WI38 (cell line): ENCODE measurements around the gene AKAP7.

Experiments
- H3K4me3 ChIP-seq: 2 replicates; pipeline ENCODE4 v1.5.1; 2011; ENCODE audit warnings: low read depth, mild to moderate bottlenecking, control low read depth, low read length
- TF ChIP-seq, protein P1 (sequence below): IDR thresholded peaks from 2 replicates; pipeline ENCODE4 v1.5.1; 2012; ENCODE audit warnings: low read depth, mild to moderate bottlenecking, control low read depth, low read length

AKAP7 gene

DNA sequence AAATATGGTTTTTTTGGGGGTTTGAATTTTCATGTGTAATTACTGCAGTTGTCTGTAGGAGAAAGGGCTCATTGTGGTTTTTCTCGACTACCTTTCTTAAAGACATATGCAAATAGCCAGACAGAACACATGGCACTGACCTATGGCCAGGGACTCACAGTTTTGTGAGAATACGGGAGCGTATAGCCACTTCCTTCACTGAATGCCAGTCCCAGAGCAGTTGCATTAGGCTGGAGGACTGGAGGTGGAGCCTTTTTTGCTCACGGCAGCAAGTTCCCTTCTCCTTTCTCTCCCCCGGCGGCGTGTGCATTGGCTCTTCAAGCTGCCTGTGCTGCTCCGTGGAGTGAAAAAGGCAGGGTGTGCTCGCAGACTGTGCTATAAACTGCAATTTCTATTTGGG lies 114.9 kb downstream of the AKAP7 start:
- TF ChIP-seq, protein P1, sequence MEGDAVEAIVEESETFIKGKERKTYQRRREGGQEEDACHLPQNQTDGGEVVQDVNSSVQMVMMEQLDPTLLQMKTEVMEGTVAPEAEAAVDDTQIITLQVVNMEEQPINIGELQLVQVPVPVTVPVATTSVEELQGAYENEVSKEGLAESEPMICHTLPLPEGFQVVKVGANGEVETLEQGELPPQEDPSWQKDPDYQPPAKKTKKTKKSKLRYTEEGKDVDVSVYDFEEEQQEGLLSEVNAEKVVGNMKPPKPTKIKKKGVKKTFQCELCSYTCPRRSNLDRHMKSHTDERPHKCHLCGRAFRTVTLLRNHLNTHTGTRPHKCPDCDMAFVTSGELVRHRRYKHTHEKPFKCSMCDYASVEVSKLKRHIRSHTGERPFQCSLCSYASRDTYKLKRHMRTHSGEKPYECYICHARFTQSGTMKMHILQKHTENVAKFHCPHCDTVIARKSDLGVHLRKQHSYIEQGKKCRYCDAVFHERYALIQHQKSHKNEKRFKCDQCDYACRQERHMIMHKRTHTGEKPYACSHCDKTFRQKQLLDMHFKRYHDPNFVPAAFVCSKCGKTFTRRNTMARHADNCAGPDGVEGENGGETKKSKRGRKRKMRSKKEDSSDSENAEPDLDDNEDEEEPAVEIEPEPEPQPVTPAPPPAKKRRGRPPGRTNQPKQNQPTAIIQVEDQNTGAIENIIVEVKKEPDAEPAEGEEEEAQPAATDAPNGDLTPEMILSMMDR = no peak
- H3K4me3 ChIP-seq = peak overlapping the region; percentile 39

DNA sequence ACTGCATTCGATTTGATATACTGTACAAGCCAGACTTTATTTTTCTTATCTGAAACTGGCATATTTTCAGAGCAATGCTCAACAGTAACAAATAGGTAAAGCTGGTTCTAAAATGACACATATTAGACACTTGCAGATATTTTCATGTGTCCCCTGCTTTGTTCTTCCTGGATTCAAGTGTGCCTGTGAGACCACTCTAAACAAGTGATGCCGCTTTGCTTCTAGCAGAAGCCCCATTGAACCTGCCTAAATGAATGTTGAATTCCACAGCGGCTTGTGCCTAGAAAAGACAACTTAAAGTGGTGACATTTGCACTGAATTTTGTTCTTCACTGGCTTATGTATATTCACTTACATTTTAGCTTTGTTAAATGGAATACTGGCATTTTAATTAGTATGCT lies 115.7 kb downstream of the AKAP7 start:
- TF ChIP-seq, protein P1 = no peak
- H3K4me3 ChIP-seq = no peak overlapping the region

GRCh38 chr6:131251590-131252199 lies 116.4 kb downstream of the AKAP7 start:
- H3K4me3 ChIP-seq = no peak overlapping the region
- TF ChIP-seq, protein P1 = no peak

DNA sequence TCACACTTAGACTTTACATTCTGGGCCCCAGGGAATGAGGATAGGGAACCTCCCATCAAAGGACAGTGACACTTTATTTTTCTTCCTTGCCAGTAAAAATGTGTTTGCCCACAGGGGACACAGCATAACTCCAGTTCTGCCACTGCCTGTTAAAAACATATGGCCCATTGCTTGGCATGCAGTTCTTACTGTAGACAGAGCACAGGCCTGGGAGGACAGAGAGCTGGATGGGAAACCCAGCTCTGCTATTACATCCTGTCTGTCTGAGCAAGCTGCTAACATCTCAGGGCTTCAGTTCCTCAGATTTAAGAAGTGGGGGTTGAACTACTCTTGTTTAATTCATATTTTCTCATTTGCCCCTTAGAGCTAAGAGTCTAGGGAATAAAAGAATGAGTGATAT lies 120.2 kb downstream of the AKAP7 start:
- TF ChIP-seq, protein P1 = no peak

DNA sequence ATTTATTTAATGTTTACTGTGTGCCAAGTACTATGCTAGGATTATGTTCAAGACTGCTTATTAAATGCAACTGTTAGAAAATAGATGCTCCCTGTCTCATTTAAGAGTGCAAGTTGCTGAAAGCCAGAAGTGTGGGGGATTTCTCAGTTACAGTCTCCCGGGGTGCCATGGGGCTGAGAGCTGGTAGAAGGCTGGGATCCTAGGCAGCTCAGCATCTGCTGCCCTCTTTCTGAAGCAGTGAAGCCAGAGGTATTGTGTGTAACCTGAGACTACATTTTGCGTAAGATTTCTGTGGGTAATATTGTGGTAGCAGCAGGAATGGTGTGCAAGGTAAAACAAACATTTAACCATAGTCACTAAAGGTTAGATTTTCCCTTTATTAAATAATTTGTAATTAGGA lies 120.6 kb downstream of the AKAP7 start:
- no peak overlapping the region for H3K4me3 ChIP-seq

More for the DNA sequence above, 120.2 kb downstream of the AKAP7 start:
- no peak overlapping the region for H3K4me3 ChIP-seq

DNA sequence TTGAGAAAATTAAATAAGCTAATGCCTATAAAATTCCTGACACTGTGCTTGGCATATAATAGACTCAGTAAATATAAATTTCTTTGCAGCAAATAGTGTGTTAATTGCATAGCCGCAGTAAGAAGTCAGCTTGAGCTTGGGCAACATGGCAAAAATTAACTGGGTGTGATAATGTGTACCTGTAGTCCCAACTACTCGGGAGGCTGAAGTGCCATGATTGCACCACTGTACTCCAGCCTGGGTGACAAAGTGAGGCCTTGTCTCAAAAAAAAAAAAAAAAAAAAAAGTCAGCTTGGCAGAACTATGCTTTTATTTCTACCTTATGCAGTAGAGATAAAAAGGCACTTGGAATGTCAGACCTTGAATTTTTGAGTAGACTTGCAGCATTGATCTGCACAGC lies 121.8 kb downstream of the AKAP7 start:
- no peak overlapping the region for H3K4me3 ChIP-seq
- TF ChIP-seq, protein P1 = no peak

More for the DNA sequence above, 120.6 kb downstream of the AKAP7 start:
- TF ChIP-seq, protein P1 = no peak

DNA sequence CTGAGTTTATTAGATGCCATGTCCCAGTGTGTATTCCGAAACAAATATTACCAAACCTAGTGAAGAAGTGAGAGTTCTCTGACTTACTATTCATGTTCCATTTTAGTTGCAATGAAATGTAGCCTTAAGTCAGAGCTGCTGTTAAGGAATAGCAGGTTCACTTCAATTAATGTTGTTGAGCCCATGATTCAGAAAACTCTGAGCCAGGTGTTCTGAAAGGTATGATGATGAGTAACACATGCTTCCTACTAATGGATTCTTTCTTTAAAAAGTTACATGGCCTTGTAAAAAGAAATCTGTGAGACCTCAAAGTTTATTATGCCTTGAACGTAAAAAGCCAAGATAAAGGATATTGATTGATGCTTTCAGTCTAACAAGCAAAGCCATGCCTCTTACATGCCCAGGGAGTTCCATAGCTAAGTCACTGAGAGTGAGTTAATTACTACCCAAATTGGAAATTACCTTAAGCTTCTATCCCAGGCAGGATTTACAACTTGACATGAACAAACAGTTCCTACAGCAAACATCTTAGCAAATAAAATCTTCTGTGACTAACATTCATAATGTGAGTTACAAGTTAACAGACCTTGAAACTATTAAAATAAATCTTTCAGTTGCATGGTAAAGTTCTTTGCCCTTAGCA lies 122.9 kb downstream of the AKAP7 start:
- no peak overlapping the region for H3K4me3 ChIP-seq
- TF ChIP-seq, protein P1 = no peak
